Smooth muscle cell of the brain vasculature (primary cell): ENCODE results near the gene RASA3.

Experiments used
- DNase-seq: peaks from one replicate; pipeline ENCODE4 v3.0.0-alpha.2; 2012; ENCODE audit warnings: low read depth, low spot score

Gene RASA3

DNA sequence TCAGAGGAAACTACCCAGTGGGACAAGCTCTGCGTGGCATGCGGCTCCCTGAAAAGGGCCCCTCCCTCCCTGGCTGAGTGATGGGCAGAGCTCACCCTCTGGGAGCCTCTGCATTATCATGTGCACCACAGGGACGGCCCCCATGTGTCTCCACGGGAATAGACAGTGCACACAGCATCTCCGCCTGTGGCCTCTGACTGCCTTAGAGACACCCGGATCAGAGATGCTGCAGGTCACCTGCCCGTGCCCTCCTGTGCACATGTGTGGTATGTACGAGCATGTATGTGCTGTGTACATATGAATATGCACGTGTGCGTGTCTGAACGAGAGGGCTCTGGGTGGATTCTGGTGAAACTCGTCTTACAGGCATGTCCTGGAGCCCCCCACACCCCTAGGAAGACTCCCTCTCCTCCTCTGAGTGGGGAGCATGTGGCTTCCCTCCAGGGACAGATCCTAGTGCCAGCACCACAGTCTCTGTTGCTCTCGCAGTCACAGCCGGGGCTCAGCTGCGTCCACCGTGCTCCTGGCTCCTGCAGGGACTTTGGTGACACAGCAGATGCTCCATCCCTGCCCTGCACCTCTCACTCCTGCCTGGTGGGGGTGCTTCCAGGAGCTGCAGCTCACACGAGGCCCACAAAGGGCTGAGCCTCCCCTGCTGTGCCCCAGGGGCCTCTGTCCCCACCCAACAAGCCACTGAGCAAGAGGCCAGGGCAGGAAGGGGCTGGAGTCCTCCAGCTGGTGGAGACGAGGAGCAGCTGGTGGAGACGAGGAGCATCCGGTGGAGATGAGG, 178.2 kb downstream of the RASA3 start:
- no peak for DNase-seq

DNA sequence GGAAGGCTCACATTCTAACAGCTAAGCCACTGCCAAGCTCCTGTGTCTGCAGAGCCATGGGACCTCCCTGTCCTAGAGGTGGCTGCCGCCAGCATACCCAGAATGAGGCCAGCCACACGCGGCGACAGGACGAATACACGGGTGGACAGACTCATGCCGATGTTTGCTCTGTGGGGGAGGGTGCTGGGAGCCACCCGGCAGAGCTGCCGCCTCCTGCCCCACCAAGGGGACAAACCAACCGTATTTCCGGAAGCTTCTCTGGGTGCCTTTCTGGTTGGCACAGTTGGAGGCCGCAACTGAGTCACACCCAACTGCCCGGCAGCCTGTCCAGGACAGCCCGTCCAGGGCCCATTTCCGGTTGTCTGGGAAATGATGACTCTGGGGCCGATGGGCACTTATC, 178.9 kb downstream of the RASA3 start:
- no peak for DNase-seq

DNA sequence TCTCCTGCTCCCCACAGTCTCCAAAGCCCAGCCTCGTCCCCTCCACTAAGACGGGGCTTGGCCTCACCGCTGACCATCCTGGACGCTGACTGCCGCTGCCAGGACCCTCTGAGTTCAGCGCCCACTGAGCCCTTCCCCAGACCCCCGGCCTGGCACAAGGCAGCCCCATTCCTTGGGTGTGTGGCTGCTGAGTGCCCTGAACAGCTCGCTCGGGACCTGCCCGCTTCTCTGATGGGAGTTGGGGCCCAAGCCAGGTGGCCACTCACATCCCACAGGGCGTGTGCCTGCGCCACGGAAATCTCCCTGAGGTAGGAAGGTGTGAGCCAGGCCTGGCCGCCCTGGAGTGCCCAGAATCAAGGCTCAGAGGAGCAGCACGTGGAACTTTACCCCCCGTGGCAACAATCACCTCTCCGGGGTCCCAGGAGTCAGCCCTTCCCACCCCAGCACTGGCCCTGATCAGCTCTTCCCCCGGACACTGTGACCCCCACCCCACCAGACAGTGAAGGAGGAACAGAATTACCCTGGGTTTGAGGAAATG, 179.4 kb downstream of the RASA3 start:
- DNase-seq = no peak

DNA sequence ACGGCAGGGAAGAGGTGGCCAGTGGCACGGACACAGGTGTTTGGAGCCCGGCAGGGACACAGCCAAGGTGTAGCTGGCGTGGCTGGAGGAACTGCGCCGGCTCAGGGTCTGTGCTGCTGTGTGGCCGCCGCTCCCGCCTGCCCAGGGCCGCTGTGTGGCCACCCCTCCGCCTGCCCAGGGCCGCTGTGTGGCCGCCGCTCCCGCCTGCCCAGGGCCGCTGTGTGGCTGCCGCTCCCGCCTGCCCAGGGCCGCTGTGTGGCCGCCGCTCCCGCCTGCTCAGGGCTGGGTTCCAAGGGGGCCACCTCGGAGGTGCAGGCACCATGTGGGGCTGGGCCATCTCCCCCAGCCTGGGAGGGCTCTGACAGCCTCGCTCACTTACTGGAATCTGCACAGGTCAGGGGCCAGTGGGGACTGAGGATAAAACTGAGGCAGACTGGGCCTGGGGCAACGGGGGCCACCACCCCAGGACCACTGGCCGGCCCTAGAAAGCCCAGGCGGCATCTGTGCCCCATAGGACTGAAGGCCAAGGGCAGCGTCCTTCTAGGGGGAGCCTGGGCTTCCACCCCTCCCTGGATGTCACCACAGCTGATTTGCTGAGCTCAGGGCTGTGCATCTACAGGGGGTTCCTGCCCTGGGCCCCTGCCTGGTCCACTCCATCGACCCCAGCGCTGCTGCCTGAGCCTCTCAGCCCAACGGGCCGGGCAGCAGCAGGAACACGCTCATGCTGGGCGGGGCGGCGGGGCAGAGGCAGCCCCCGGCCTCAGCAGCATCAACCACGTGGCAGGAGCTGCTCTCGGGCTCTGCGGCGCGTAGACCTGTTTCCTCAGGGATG, 180.1 kb downstream of the RASA3 start:
- no peak for DNase-seq

DNA sequence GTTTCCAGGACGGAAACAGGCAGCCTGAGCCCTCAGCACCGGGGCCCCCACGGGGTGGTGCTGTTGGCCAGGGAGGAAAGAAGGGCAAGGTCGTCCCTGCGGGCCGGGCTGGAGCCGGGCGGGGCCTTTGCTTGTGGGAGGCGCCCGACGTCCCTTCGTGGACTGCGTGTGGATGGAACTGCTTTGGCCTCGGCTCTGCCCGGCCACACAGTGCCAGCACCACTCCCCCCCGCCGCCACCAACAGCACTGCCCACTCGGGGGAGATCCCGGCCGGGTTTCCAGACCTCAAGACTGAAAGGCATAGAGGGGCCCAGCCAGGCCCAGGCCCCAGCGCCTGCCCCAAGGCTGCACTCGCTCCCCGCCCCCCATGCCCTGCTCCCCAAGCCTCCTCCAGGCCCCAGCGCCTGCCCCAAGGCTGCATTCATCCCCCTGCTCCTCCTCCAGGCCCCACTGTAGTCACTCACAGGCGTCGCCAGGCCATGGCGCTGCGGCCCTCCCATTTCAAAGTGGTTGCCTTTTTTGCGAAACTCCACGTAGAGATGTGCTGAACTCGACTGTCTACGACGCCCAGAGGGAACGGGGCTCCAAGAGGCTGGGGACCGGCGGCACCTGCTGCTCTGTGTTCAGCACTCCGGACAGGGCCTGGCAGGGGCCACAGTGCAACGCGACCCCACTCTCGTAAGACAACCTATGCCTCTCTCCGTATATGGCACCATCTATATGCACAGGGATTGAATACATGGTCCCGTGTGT, 181.0 kb downstream of the RASA3 start:
- DNase-seq = peak; percentile 20

DNA sequence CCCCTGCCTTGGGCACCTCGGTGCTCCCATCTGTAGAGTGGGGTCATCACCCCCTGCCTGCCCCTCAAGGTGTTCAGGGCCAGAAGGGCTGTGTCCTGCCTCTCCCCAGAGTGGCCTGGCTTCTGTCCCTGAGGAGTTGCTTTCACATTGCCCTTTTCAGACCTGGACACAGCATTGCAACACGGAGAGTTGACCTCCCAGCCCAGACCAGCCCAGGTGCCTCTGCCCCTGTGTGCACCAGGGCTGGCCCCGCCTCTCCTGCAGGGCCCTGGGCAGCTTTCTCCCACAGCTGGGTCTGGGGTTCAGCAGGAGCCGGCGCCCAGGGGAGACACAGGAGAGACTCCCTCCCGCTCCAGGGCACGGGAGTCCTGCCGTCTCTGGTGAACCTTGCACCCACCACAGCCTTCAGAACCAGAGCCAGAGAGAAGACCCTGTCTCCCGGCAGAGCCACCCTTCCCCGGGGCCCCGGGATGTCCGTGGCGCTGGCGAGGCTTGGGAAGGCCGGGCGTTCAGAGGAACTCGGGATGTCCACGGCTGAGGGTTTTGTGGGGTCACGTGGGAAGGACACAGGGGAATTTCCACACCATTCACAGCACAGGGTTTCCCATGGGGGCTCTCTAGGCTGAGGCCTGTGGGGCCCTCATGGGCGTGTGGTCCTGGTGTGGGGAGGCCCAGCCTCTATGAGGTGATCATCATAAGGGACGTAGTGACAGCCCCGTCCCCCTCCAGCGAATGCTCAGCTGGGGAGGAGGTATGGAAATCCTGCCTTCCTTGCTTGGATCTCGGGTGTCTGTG, 181.8 kb downstream of the RASA3 start:
- no peak for DNase-seq

DNA sequence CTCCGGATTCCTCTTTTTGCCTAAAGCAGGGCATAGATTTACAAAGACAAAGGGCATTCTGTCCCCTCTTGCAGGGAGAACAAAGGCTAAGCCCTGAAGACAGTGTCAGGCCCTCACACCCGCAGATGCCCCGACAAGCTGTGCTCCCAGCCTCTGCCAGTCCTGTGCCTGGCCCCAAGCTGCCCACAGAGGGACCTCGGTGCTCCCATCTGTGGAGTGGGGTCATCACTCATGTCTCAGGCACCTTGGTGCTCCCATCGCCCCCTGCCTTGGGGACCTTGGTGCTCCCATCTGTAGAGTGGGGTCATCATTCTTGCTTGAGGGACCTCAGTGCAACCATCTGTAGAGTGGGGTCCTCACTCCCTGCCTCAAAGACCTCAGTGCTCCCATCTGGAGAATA, 182.9 kb downstream of the RASA3 start:
- no peak for DNase-seq

DNA sequence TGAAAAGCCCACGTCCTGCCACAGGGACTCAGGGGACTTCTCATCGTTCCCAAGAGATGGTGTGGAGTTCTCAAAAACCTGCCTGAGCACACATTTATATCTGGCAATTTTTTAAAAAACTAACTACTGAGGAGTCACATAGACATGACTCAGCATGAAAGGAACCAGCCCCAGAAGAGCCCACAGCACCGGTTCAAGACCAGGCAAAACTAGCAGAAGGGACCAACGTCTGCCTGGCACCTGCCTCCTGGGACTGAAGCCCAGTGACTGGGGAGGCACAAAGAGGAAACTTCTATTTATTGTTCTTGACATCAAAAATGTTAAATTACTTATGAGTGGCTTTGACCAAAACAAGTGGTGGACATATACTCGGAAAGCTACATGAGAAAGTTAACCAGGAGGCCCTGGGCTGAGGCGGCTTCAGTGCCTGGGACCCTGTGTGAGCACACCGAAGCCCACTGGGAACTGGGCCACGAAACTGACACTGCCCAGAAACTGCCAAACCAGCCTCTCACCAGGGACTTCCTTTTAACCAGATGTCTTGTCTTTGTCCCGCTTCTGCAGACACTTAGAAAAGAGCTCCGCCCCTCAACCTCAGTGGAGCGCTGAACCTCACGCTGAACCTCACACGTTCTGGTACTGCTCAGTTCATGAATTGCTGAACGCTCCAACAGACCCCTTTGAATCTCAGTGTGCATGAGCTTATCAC, 184.2 kb downstream of the RASA3 start:
- no peak for DNase-seq

DNA sequence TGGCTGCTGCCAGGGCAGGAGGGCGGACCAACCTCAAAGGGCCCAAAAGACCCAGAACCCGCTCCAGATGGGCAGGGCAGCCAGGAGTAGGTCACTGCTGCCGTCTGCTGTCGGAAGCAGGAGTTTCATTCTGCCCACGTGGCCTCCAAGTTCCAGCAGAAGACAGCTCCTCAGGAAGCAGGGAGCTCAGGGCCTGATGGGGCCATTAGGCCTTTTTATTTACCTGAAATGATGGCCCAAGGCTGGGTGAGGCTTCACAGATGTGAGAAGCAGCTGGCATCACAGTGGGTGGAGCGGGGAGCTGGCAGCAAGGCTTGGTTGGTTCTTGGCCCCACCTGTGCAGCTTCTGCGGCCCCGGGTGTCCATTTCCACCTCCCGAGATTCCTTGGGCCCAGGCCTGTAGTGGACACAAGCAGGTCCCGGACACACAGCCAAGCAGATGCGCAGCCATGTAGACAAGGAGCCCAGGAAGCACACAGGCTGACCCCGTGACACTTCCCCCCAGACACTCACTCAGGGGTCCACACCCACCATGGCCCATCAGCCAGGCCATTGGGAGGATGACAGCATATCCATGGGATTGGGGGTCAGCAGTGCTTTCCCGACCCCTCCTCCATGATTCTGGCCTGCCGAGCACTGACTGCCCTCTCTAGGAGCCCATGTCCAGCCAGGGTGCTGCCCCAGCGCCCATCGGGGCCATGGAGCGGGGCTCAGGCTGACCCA, 185.0 kb downstream of the RASA3 start:
- no peak for DNase-seq

DNA sequence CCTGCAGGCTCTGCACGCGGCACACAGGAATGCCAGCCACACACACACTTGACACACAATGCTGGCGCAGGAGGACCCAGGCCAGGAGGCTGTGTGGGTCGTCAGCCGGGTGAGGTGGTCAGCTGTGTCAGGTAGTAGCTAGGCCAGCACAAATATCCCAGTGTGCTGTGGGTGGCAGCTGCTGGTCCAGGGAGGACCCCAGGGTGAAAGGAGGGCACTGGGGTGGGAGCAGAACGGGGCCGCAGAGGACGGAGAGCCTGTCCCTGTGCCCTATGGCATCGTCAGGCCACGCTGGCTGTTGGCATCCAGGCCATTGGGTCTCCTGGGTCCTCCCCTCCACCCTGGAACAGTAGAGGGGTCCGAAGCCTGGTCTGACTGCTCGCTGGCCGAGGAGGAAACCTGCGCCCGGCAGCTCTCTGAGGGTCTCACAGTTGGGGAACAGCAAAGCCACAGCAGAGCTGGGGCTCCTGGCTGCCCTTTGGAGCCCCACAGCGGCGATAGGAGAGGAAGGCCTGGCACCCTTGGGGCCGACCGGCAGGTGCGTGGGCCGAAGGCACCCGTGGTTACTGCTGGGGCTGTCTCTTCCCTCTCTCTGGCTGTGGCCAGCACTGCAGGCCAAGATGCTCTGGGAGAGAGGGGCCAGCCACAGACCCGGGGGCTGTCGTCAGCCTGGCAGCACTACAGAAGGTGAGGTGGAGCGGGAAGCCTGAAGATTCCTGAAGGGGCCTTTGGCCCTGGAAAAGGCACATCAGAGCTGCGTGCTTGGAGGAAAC, 185.8 kb downstream of the RASA3 start:
- no peak for DNase-seq

DNA sequence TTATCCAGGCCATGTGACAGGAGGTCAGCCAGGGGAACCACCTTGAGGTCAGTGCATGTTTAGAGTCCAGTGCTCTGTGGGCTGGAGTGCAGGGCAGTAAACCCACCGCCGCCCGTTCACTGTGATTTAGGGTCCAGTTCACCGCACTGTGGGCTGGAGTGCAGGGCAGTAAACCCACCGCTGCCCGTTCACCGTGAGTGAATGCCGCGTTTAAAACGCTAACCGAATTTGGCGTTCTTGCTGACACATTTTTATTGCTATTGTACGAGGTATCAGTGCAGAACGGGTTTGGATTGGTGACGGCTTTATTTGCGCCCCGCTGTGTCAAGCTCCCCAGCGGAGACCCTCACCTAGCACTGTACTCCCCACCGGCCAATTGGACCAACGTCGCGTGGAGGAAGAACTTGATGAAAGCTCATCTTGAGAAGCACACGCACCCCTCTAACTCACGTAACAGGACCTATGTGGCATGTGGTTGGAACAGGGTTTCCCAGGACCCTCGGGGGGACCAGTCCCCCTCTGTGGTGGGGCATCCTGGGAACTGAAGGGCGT, 186.5 kb downstream of the RASA3 start:
- no peak for DNase-seq

DNA sequence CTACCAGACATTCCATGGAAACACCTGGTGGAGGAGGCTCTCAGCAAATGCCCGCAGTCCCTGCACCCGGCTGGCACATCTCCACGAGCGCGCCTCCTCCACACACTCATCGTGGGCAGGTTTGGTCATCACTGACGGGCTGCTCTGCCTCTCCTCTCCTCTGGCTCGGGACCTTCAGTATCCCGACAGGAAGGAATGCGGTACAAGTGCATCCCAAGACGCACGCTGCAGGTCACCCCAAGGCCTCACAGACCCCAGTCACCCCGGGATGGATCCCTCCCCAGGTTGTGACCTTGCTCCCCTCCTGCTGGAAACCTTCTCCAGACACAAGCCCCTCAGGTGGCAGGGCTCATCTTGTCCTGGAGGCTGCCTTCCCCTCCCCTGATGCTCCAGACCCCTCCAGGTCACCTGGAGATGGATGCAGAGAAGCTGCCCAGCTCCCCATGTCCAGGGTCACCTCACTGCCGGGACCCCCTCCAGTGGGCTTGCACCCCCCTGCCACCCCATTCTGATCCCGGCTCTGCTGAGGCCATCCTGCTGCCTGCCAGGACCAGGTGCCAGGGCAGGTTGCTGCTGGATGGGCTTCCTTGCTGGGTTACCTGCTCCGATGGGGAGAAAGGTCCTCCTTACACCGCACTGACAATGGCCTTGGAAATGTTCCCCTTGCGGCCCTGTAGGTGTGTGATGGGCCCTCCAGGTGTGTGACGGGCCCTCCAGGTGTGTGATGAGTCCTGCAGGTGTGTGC, 188.4 kb downstream of the RASA3 start:
- DNase-seq = no peak

DNA sequence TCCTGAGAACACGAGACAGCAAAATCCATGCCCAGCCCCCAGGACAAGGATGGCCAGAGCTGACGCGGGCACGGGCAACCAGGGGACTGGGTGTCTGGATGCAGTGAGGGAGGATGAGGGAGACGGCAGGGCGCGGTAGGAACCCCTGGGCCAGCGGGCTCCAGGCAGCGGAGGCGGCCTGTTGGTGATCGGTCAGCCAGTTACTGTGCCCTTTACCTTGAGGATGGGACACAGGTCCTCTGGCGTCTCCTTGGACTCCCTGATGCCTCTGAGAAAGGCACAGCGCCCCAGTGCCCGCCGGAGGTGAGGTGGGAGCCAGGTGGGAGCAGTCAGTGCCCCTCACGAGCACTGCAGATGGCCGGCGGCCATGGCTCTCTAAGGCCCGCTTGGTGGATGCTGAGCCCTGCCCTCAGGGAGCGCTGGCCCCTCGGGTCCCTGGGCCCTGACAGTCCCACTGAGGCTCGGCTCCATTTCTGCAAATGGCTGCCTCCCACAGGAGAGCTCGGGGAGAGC, 189.8 kb downstream of the RASA3 start:
- no peak for DNase-seq

DNA sequence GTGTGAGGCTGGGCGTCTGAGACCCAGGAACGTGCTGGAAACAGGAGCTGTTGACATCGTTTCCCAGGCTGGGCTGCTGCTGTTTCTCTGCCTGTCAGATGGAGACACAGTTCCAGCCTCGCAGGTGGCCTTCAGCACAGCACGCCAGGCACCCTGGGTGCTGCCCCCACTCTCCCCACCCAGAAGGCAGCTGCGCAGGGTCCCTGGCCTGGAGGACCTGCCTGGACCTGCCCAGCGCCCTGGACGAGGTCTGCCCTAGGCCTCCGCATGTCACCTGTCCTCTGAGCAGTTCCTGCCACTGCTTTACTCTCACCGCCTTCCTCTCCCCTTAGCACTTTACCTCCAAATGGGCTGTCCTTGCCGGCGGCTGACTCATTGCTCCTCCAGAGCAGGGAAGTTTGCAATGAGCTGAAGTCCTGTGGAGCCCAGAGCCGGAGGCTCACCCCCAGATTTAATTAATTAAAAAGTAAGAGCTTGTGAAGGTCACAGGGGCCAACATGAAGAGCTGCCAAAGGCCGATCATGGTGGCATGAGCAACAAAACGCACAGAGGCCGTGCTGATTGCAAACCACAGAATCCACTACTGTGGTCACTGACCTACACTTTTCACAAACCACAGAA, 190.7 kb downstream of the RASA3 start:
- no peak for DNase-seq

DNA sequence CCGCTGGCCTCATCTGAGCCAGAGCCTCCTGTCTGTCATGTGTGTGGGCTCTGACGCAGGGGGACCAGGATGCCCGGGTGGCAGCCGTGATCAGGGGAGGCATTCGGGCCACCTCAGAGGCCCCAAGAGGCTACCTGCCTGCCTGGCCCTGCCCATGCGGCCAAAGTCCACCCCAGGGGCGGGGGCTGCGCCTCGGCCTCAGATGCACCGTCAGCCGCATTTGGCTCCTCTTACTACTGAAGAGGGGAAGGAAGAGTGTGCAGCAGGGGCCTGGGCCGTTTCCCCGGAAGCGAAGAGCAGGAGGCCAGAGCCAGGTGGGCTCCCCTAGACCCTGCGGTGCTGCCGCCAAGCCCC, 192.5 kb downstream of the RASA3 start:
- no peak for DNase-seq

DNA sequence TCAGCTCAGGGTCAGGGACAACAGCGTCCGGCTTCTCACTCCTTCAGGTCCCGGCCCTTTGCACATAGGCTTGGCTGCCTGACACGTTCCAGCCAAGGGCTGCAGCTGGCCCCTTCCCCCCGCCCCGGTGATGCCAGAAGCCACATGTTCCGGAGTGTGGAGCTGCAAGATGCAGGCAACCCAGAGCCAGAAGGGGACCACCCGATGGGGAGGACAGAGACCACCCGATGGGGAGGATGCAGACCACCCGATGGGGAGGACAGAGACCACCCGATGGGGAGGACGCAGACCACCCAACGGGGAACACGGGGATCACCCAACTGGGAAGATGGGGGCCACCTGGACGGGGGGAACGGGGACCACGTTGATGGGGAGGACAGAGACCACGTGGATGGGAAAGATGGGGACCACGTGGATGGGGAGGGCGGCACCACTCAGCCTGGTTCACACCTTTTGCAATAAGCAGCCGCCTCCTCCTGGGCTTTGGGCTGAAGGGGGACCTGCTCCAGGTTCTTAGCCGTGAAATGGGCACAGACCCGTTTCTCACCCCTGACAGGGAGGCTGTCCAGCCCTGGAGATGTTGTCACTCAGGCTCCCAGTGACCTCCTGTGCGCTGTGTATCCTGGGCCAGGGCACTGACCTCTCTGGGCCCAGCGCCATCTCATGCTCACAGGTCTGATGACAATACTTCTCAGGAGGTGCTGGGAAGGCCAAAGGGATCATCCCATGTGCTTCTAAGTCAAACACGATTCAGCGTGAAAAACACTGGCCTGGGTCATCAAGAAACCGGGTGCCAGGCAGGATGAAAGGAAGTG, 193.1 kb downstream of the RASA3 start:
- DNase-seq = no peak

DNA sequence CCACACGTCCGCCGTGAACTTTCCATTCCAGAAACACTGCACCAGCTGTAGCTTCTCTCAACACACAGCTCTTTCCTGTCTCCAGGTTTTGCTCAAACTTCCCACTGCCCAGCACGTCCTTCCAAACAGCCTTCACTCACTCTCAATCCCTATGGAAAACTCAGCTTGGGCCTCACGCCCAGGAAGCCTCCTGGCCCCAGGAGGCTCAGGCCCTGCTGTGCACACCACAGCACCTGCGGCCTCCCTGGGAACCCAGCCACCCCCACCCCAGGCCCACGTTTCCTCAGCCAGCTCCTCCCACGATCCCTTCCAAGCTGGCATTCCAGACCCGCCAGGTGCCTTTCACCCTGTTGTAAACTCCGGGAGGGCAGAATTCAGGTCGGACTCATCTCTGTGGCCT, 193.7 kb downstream of the RASA3 start:
- no peak for DNase-seq
